Measurements from ENCODE around the gene PALLD. TPM values are rescaled to one million over a fixed set of nuclear protein-coding genes. Genes with fewer than 3 reads are reported as not detected.

The PALLD gene
- total RNA-seq, 1 experiment from 2014 or later: 27.6 TPM

GRCh38 chr4:168677879-168678278, 181.0 kb downstream of the PALLD start:
- intact Hi-C loops (cut with micrococcal nuclease; ENCODE audit: unreplicated experiment): no loop called here
- TF ChIP-seq CTCF (IDR thresholded peaks at IDR 0.05; ENCODE audit: unreplicated experiment): no peak
- Mint-ChIP-seq H3K9me3 (ENCODE audit: low read depth, unreplicated experiment) (no peaks in the 10 kb centered on the region), H3K36me3 (ENCODE audit: insufficient read depth, unreplicated experiment) (no peaks in the 10 kb centered on the region), H3K27ac (ENCODE audit: unreplicated experiment) (no peak overlapping the region), H3K27me3 (ENCODE audit: unreplicated experiment) (no peaks in the 10 kb centered on the region), H3K4me3 (ENCODE audit: low read depth, unreplicated experiment) (no peak overlapping the region), H3K4me1 (ENCODE audit: low read depth, unreplicated experiment) (no peaks in the 10 kb centered on the region)
- no TSS peak for BruUV-seq (replicated peaks)
- DNase-seq: no peak
- CTCF ChIA-PET: no interaction called here

GRCh38 chr4:168678751-168679366, 182.0 kb downstream of the PALLD start:
- H3K9me3 Mint-ChIP-seq (ENCODE audit: low read depth, unreplicated experiment): no peaks in the 10 kb centered on the region
- intact Hi-C loops (cut with micrococcal nuclease; ENCODE audit: unreplicated experiment): no loop called here
- no peaks in the 10 kb centered on the region for H3K4me1 Mint-ChIP-seq (ENCODE audit: low read depth, unreplicated experiment)
- TF ChIP-seq CTCF (IDR thresholded peaks at IDR 0.05; ENCODE audit: unreplicated experiment): no peak
- no TSS peak for BruUV-seq (replicated peaks)
- CTCF ChIA-PET: no interaction called here
- no peak overlapping the region for H3K27ac Mint-ChIP-seq (ENCODE audit: unreplicated experiment)
- H3K4me3 Mint-ChIP-seq (ENCODE audit: low read depth, unreplicated experiment): no peak overlapping the region
- no peaks in the 10 kb centered on the region for H3K36me3 Mint-ChIP-seq (ENCODE audit: insufficient read depth, unreplicated experiment)
- no peaks in the 10 kb centered on the region for H3K27me3 Mint-ChIP-seq (ENCODE audit: unreplicated experiment)
- no peak for DNase-seq

GRCh38 chr4:168679397-168679796, 182.5 kb downstream of the PALLD start:
- no TSS peak for BruUV-seq (replicated peaks)
- CTCF ChIA-PET: no interaction called here
- intact Hi-C loops (cut with micrococcal nuclease; ENCODE audit: unreplicated experiment): no loop called here
- Mint-ChIP-seq H3K36me3 (ENCODE audit: insufficient read depth, unreplicated experiment) (no peaks in the 10 kb centered on the region), H3K27me3 (ENCODE audit: unreplicated experiment) (no peaks in the 10 kb centered on the region), H3K4me1 (ENCODE audit: low read depth, unreplicated experiment) (no peaks in the 10 kb centered on the region), H3K27ac (ENCODE audit: unreplicated experiment) (no peak overlapping the region), H3K9me3 (ENCODE audit: low read depth, unreplicated experiment) (no peaks in the 10 kb centered on the region), H3K4me3 (ENCODE audit: low read depth, unreplicated experiment) (no peak overlapping the region)
- DNase-seq: no peak
- TF ChIP-seq CTCF (IDR thresholded peaks at IDR 0.05; ENCODE audit: unreplicated experiment): no peak

- intact Hi-C loops (cut with micrococcal nuclease; ENCODE audit: unreplicated experiment): no loop called here
Measured at GRCh38 chr4:168679819-168680218, 183.0 kb downstream of the PALLD start.

More at GRCh38 chr4:168679819-168680218, 183.0 kb downstream of the PALLD start:
- H3K4me3 Mint-ChIP-seq (ENCODE audit: low read depth, unreplicated experiment): no peak overlapping the region
- H3K27ac Mint-ChIP-seq (ENCODE audit: unreplicated experiment): no peak overlapping the region
- H3K4me1 Mint-ChIP-seq (ENCODE audit: low read depth, unreplicated experiment): no peaks in the 10 kb centered on the region
- CTCF ChIA-PET: no interaction called here
- no TSS peak for BruUV-seq (replicated peaks)
- TF ChIP-seq CTCF (IDR thresholded peaks at IDR 0.05; ENCODE audit: unreplicated experiment): no peak
- no peaks in the 10 kb centered on the region for H3K9me3 Mint-ChIP-seq (ENCODE audit: low read depth, unreplicated experiment)
- no peaks in the 10 kb centered on the region for H3K36me3 Mint-ChIP-seq (ENCODE audit: insufficient read depth, unreplicated experiment)
- no peak for DNase-seq
- H3K27me3 Mint-ChIP-seq (ENCODE audit: unreplicated experiment): no peaks in the 10 kb centered on the region

Measured in Calu3 (cell line).